ENCODE measurements around the gene PRKAR2A. TPM values are rescaled to one million over a fixed set of nuclear protein-coding genes. Genes with fewer than 3 reads are reported as not detected.

Gene PRKAR2A
- total and polyA plus RNA-seq, 7 experiments from 2014 or later, result 10.3 to 45.1 (median 33.3) TPM

Other genes with a start within 250 kb of the PRKAR2A start
- gene UQCRC1, start 238.2 kb downstream of the PRKAR2A start, total RNA-seq, result 100 to 1,000 TPM in 2 of 5 experiments, 10 to 100 TPM in 3; 77.3 to 156 (median 91.7) TPM
- 100 to 1,000 TPM; 151 to 164 TPM for gene UQCRC1, start 238.2 kb downstream of the PRKAR2A start, polyA plus RNA-seq
- gene TMEM89, start 226.1 kb downstream of the PRKAR2A start, total RNA-seq, result not detected
- gene TMEM89, start 226.1 kb downstream of the PRKAR2A start, polyA plus RNA-seq, result not detected
- 10 to 100 TPM; 15.1 to 37.6 (median 31.2) TPM for gene SLC26A6, start 212.4 kb downstream of the PRKAR2A start, total RNA-seq
- gene SLC26A6, start 212.4 kb downstream of the PRKAR2A start, polyA plus RNA-seq, result 1 to 10 TPM; 3.5 to 3.7 TPM
- 1 to 10 TPM; 2.9 to 8.7 (median 4.2) TPM for gene CELSR3, start 185.0 kb downstream of the PRKAR2A start, total RNA-seq
- gene CELSR3, start 185.0 kb downstream of the PRKAR2A start, polyA plus RNA-seq, result under 1 TPM; 0.17 to 0.69 TPM
- gene NCKIPSD, start 162.0 kb downstream of the PRKAR2A start, total RNA-seq, result 10 to 100 TPM; 13.7 to 42.1 (median 20.3) TPM
- gene NCKIPSD, start 162.0 kb downstream of the PRKAR2A start, polyA plus RNA-seq, result 10 to 100 TPM in 1 of 2 donors, 1 to 10 TPM in 1; 8.6 to 21.9 TPM
- gene IP6K2, start 130.7 kb downstream of the PRKAR2A start, total RNA-seq, result 10 to 100 TPM; 72.0 to 94.3 (median 85.9) TPM
- gene IP6K2, start 130.7 kb downstream of the PRKAR2A start, polyA plus RNA-seq, result 10 to 100 TPM; 43.0 to 50.0 TPM
- 10 to 100 TPM in 4 of 5 experiments, 1 to 10 TPM in 1; 6.6 to 27.3 (median 12.8) TPM for gene SLC25A20, start 51.0 kb upstream of the PRKAR2A start, total RNA-seq
- gene SLC25A20, start 51.0 kb upstream of the PRKAR2A start, polyA plus RNA-seq, result 10 to 100 TPM; 15.7 to 19.4 TPM
- gene ARIH2, start 71.0 kb upstream of the PRKAR2A start, total RNA-seq, result 100 to 1,000 TPM; 103 to 189 (median 150) TPM
- gene ARIH2, start 71.0 kb upstream of the PRKAR2A start, polyA plus RNA-seq, result 100 to 1,000 TPM; 111 to 114 TPM
- 10 to 100 TPM; 37.9 to 74.7 (median 53.1) TPM for gene P4HTM, start 142.4 kb upstream of the PRKAR2A start, total RNA-seq
- 10 to 100 TPM; 19.7 to 28.0 TPM for gene P4HTM, start 142.4 kb upstream of the PRKAR2A start, polyA plus RNA-seq
- gene WDR6, start 159.5 kb upstream of the PRKAR2A start, total RNA-seq, result 100 to 1,000 TPM; 170 to 335 (median 204) TPM
- 100 to 1,000 TPM; 147 to 152 TPM for gene WDR6, start 159.5 kb upstream of the PRKAR2A start, polyA plus RNA-seq
- 10 to 100 TPM; 18.9 to 28.6 (median 24.1) TPM for gene DALRD3, start 170.7 kb upstream of the PRKAR2A start, total RNA-seq
- 10 to 100 TPM; 24.2 to 24.6 TPM for gene DALRD3, start 170.7 kb upstream of the PRKAR2A start, polyA plus RNA-seq
- gene NDUFAF3, start 174.2 kb upstream of the PRKAR2A start, total RNA-seq, result 100 to 1,000 TPM in 1 of 5 experiments, 10 to 100 TPM in 4; 63.8 to 110 (median 89.3) TPM
- 100 to 1,000 TPM; 191 to 205 TPM for gene NDUFAF3, start 174.2 kb upstream of the PRKAR2A start, polyA plus RNA-seq
- 100 to 1,000 TPM; 102 to 206 (median 121) TPM for gene IMPDH2, start 181.5 kb upstream of the PRKAR2A start, total RNA-seq
- 100 to 1,000 TPM; 109 to 123 TPM for gene IMPDH2, start 181.5 kb upstream of the PRKAR2A start, polyA plus RNA-seq
- gene QRICH1, start 246.2 kb upstream of the PRKAR2A start, total RNA-seq, result 100 to 1,000 TPM; 146 to 192 (median 184) TPM
- 10 to 100 TPM; 25.0 to 32.1 TPM for gene QRICH1, start 246.2 kb upstream of the PRKAR2A start, polyA plus RNA-seq